Adrenal gland (tissue), 12 donors: Measurements from ENCODE around the gene FOXE3. TPM values are rescaled to one million over a fixed set of nuclear protein-coding genes. Genes with fewer than 3 reads are reported as not detected.

Experiments used
- DNase-seq, 7 donors: peaks; one replicate each; pipeline ENCODE4 v3.0.0-alpha.2; 2019 to 2020
- H3K27ac ChIP-seq, 5 donors: fragments of 200-600 bp; sonication (generic) in 4 of 5; 1 replicate in 3 of 5; 2 replicates in 2 of 5; pipeline versions ENCODE4 v1.5.1 to v1.8.0; 2016 to 2020; ENCODE audit warnings: mild to moderate bottlenecking in 1 of 5
- H3K27me3 ChIP-seq: fragments of 200-600 bp; 2 replicates; pipeline ENCODE4 v1.8.0; 2021
- H3K36me3 ChIP-seq, 2 donors: fragments of 200-600 bp; replicated peaks in 1 of 2; 1 replicate in 1 of 2; 2 replicates in 1 of 2; pipeline versions ENCODE4 v1.5.1 to v1.8.0; 2018 to 2022
- H3K4me1 ChIP-seq, 2 donors: fragments of 200-600 bp; replicated peaks in 1 of 2; 1 replicate in 1 of 2; 2 replicates in 1 of 2; pipeline versions ENCODE4 v1.5.1 to v1.8.0; 2018 to 2021
- H3K4me3 ChIP-seq, 4 donors: fragments of 200-600 bp; sonication (generic) in 3 of 4; one replicate each; pipeline ENCODE4 v1.5.1; 2016 to 2018
- H3K9me3 ChIP-seq, 3 donors: fragments of 200-600 bp; sonication (generic) in 1 of 3; replicated peaks in 1 of 3; 1 replicate in 2 of 3; 2 replicates in 1 of 3; pipeline versions ENCODE4 v1.5.1 to v1.8.0; 2016 to 2021
- CTCF ChIP-seq, 6 experiments: fragments of 450-650 bp in 4 of 6; fragments of 200-600 bp in 2 of 6; sonication (generic) in 1 of 6; IDR thresholded peaks; 1 replicate in 5 of 6; 2 replicates in 1 of 6; pipeline versions ENCODE4 v1.5.1 to v1.8.0; 2016 to 2021; ENCODE audit warnings: antibody characterized with exemption in 6 of 6, mild to moderate bottlenecking in 2 of 6, moderate library complexity in 1 of 6
- POLR2A ChIP-seq, 2 donors: fragments of 450-650 bp; IDR thresholded peaks; one replicate each; pipeline ENCODE4 v1.6.1; 2017; ENCODE audit warnings: antibody characterized with exemption in 2 of 2, mild to moderate bottlenecking in 2 of 2, moderate library complexity in 1 of 2
- WGBS, 4 donors: extraction: QIAGEN DNeasy Blood & Tissue Kit in 2 of 4; methylation state at CpG; one replicate each; pipeline versions ENCODE4 v1.1.5 to v1.1.7; 2013 to 2017; 5-methylcytosine and 5-hydroxymethylcytosine counted together
- intact Hi-C, 2 donors: fragments of 100-400 bp; cut with DNase I; formaldehyde crosslinking; loops; one replicate each; pipeline versions ENCODE4 v1.14.1 to v1.15.0; 2022 to 2023
- polyA plus RNA-seq, 3 donors: library from polyadenylated mRNA; stranded (reverse); fragments of 200-250 nt in 2 of 3; fragments of 350-450 nt in 1 of 3; fragmentation: Illumina TruSeq in 1 of 3; extraction: RNeasy Lipid Tissue Mini Kit (QIAGEN cat#74804) in 1 of 3; gene quantifications; one replicate each; pipeline ENCODE4 v1.2.3, GENCODE V29; 2013 to 2014
- total RNA-seq, 9 donors: library from RNA; depleted of rRNA in 4 of 9; stranded (reverse); fragments of >200 nt in 4 of 9; fragments of 120-200 nt in 1 of 9; fragmentation: NEBNext Ultra II Directional in 1 of 9; extraction: Animal tissue kit (Norgen Biotek cat#: 25700) in 1 of 9; gene quantifications; one replicate each; pipeline versions ENCODE4 v1.1.0 to v1.2.4, GENCODE V29; 2013 to 2023
- donor health status: healthy with polysubstance abuse.
- donor health status: Bipolar disorder and iron deficiency.
- donor health status: DM: yes; HTN: yes; CAD: no.
- donor health status: DM: no; HTN: no; CAD: no.
- donor health status: DM: no; HTN: no; CAD: no.
- donor health status: DM: yes; HTN: yes; CAD: no.

FOXE3 gene
- total and polyA plus RNA-seq, 12 donors = 0.07 TPM; not detected in 11

DNA sequence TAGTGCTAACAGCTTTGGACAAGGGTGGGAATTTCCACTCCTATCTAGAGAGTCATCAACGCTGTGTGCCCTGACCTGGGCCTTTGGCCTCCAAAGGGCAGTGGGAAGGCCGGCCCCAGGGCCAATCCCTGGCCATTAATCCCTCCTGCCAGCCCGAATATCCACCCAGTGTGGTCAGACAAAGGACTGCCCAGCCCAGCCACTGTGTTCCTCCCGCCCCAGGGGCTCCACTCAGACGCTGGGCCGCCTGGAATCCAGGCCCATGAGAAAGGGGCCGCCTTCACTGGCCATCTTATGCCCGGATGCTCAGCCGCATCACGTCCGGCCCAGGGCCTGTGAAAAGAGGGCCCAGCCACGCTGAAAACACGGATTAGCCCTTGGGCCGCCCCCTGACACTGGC is 3.6 kb upstream of the FOXE3 start:
- no peak overlapping the region for H3K27ac ChIP-seq
- DNase-seq = no peak
- H3K36me3 ChIP-seq = no peaks in the 10 kb centered on the region
- 40 to 88% (median 87%) methylated on average over 1 to 14 of the region's 14 CpGs; no CpG with 5 or more reads in 1 of the 4 donors for WGBS, 4 donors
- no peak overlapping the region for H3K4me3 ChIP-seq
- no peak for TF ChIP-seq CTCF (IDR thresholded peaks at IDR 0.05)
- no peak for TF ChIP-seq POLR2A (IDR thresholded peaks at IDR 0.05)
- no peaks in the 10 kb centered on the region for H3K9me3 ChIP-seq
- no peaks in the 10 kb centered on the region for H3K4me1 ChIP-seq
- intact Hi-C loops = no loop called here
- H3K27me3 ChIP-seq = peaks cover 10% of the 10 kb centered on the region

DNA sequence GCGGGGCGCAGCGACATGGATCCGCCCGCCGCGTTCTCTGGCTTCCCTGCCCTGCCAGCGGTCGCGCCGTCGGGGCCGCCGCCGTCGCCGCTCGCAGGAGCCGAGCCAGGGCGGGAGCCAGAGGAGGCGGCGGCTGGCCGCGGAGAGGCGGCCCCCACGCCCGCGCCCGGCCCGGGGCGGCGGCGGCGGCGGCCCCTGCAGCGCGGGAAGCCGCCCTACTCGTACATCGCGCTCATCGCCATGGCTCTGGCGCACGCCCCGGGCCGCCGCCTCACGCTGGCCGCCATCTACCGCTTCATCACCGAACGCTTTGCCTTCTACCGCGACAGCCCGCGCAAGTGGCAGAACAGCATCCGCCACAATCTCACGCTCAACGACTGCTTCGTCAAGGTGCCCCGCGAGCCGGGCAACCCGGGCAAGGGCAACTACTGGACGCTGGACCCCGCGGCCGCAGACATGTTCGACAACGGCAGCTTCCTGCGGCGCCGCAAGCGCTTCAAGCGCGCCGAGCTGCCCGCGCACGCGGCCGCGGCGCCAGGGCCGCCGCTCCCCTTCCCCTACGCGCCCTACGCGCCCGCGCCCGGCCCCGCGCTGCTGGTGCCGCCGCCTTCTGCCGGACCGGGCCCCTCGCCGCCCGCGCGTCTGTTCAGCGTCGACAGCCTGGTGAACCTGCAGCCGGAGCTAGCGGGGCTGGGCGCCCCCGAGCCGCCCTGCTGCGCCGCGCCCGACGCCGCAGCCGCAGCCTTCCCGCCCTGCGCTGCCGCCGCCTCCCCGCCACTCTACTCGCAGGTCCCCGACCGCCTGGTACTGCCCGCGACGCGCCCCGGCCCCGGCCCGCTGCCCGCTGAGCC is 459 bp downstream of the FOXE3 start:
- TF ChIP-seq CTCF (IDR thresholded peaks at IDR 0.05) (no peak), POLR2A (IDR thresholded peaks at IDR 0.05) (no peak)
- intact Hi-C loops = no loop called here
- DNase-seq = no peak
- H3K27ac ChIP-seq = no peak overlapping the region
- no peaks in the 10 kb centered on the region for H3K9me3 ChIP-seq
- no peaks in the 10 kb centered on the region for H3K4me1 ChIP-seq
- H3K27me3 ChIP-seq = peaks cover 14% of the 10 kb centered on the region
- peak overlapping the region in 1 of 4 donors; percentile 26 for H3K4me3 ChIP-seq
- H3K36me3 ChIP-seq = no peaks in the 10 kb centered on the region
- WGBS, 4 donors = 0 to 17% (median 2%) methylated on average over 1 to 134 of the region's 134 CpGs

DNA sequence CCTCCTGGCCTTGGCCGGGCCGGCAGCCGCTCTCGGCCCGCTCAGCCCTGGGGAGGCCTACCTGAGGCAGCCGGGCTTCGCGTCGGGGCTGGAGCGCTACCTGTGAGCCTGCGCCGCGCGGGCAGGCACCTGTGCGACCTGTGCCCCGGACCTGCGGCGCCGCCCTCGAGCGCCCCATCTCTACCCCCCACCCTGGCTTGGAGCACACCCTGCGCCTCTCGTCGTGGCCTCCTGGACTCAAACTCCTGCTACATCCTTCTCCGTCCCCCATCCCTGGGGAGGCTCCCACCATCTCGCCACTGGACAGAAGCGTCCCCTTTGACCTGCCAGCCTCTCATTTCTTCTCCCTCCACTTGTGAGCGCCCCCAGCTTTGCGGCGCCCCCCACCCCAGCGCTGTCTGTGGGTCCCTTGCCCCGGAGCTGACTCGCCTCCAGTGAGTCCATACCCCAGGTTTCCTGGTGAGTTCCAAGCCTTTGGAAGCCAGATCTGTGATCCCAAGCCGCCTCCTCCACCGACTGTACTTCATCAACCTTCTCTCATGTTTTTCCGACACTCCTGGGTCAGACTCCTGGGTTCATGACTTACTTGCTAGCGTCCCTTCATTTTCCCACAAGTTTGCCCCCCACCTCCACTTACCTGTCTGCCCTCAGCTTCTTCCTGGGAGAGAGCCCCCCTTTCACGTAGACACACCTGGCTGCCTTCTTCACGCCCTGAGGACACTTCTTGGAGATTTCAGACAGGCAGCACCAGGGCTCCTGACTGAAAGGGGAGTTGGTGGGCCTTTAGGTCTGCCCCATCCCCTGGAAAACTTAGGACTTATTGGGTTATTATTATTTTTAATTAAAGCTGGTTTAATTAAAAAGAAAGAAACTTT is 1.3 kb downstream of the FOXE3 start:
- 31 to 66% (median 37%) methylated on average over 14 to 39 of the region's 39 CpGs for WGBS, 4 donors
- no peak for TF ChIP-seq CTCF (IDR thresholded peaks at IDR 0.05)
- no peak for TF ChIP-seq POLR2A (IDR thresholded peaks at IDR 0.05)
- no peak for DNase-seq
- Histone ChIP-seq H3K36me3 (no peaks in the 10 kb centered on the region), H3K27me3 (peaks cover 14% of the 10 kb centered on the region), H3K9me3 (no peaks in the 10 kb centered on the region), H3K4me3 (peak overlapping the region in 1 of 4 donors; percentile 26), H3K27ac (no peak overlapping the region), H3K4me1 (no peaks in the 10 kb centered on the region)
- intact Hi-C loops = no loop called here

DNA sequence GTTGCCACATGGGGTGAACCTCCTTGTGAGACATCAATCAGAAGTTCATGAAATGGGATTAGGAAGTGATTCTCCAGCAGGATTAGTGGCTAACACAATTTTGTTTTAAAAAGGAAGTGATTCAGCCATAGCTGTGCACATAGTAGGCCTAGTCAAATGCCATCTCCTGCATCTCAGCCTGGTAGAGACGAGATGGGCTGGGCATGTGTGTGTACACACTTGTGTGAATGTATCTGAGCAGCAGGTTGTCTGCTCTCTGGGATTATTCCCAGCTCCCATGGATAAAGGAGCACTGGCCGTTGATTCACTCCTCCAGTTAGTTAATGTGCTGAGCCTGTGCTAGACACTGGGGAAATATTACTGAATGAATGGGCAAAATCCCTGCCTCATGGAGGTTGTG is 2.0 kb downstream of the FOXE3 start:
- TF ChIP-seq CTCF (IDR thresholded peaks at IDR 0.05) (no peak), POLR2A (IDR thresholded peaks at IDR 0.05) (no peak)
- no peaks in the 10 kb centered on the region for H3K4me1 ChIP-seq
- intact Hi-C loops = no loop called here
- no peaks in the 10 kb centered on the region for H3K9me3 ChIP-seq
- WGBS, 4 donors = 74 to 89% (median 79%) methylated on average over 2 of the region's 2 CpGs
- H3K4me3 ChIP-seq = no peak overlapping the region
- peaks cover 14% of the 10 kb centered on the region for H3K27me3 ChIP-seq
- H3K27ac ChIP-seq = no peak overlapping the region
- no peak for DNase-seq
- no peaks in the 10 kb centered on the region for H3K36me3 ChIP-seq
